ENCODE results near the gene TIAM1. TPM values are rescaled to one million over a fixed set of nuclear protein-coding genes. Genes with fewer than 3 reads are reported as not detected.

The TIAM1 gene
- total RNA-seq, 2 experiments from 2014 or later = 15.0 to 25.1 TPM

DNA sequence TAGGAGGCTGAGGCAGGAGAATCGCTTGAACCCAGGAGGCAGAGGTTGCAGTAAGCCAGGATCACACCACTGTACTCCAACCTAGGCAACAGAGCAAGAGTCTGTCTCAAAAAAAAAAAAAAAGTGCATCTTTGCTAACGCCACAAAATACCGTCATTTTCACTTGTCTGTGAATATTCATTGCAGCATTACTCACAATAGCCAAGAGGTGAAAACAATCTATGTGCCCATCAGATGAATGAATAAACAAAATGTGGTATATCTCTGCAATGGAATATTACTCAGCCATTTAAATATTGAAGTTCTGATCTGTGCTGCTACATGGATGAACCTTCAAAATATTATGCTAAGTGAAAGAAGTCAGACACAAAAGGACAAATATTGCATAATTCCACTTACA is 7.9 kb upstream of the TIAM1 start:
- no peak overlapping the region for H2AFZ ChIP-seq (ENCODE audit: low read length)
- no peaks in the 10 kb centered on the region for H3K36me3 ChIP-seq (ENCODE audit: insufficient read depth, low read length)
- DNase-seq (ENCODE audit: low spot score) = no peak
- H3K79me2 ChIP-seq (ENCODE audit: insufficient read depth, low read depth, low read length) = no peaks in the 10 kb centered on the region
- no peaks in the 10 kb centered on the region; the same call in 1 of the 2 replicates for H4K20me1 ChIP-seq (ENCODE audit: insufficient read depth, low read length)
- no peak overlapping the region for H3K27ac ChIP-seq (ENCODE audit: low read depth, low read length, poor library complexity, severe bottlenecking)
- H3K4me2 ChIP-seq (ENCODE audit: low read length) = no peak overlapping the region
- H3K4me3 ChIP-seq (ENCODE audit: low read depth, low read length, poor library complexity, severe bottlenecking) = no peak overlapping the region
- TF ChIP-seq, protein P1, sequence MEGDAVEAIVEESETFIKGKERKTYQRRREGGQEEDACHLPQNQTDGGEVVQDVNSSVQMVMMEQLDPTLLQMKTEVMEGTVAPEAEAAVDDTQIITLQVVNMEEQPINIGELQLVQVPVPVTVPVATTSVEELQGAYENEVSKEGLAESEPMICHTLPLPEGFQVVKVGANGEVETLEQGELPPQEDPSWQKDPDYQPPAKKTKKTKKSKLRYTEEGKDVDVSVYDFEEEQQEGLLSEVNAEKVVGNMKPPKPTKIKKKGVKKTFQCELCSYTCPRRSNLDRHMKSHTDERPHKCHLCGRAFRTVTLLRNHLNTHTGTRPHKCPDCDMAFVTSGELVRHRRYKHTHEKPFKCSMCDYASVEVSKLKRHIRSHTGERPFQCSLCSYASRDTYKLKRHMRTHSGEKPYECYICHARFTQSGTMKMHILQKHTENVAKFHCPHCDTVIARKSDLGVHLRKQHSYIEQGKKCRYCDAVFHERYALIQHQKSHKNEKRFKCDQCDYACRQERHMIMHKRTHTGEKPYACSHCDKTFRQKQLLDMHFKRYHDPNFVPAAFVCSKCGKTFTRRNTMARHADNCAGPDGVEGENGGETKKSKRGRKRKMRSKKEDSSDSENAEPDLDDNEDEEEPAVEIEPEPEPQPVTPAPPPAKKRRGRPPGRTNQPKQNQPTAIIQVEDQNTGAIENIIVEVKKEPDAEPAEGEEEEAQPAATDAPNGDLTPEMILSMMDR (conservative IDR thresholded peaks at IDR 0.05; ENCODE audit: low read length) = no peak
- TF ChIP-seq EZH2phosphoT487 (IDR thresholded peaks at IDR 0.05; ENCODE audit: borderline replicate concordance, low read depth, low read length) = no peak
- H3K4me1 ChIP-seq (ENCODE audit: insufficient read depth, low read length, poor library complexity, severe bottlenecking) = no peaks in the 10 kb centered on the region
- ChIA-PET CTCF (ENCODE audit: unreplicated experiment) (no interaction called here), POLR2A (interaction anchor here (0.6 to 0.7 kb wide), 2 partner anchors 79 to 948 kb away, joined by 3 to 5 read pairs; no protein-coding TSS in a partner anchor)
- intact Hi-C loops (cut with micrococcal nuclease; ENCODE audit: unreplicated experiment) = no loop called here
- H3K9me2 ChIP-seq (ENCODE audit: insufficient read depth, low read length) = no peaks in the 10 kb centered on the region
- no TSS peak for BruUV-seq (replicated peaks)
- no peaks in the 10 kb centered on the region for H3K9me3 ChIP-seq (ENCODE audit: low read length)

GRCh38 chr21:31351438-31351837 is 7.4 kb upstream of the TIAM1 start:
- ChIA-PET CTCF (ENCODE audit: unreplicated experiment) (no interaction called here), POLR2A (interaction anchor here (0.6 to 0.7 kb wide), 2 partner anchors 79 to 948 kb away, joined by 3 to 5 read pairs; no protein-coding TSS in a partner anchor)
- no peak overlapping the region for H3K4me2 ChIP-seq (ENCODE audit: low read length)
- H3K27ac ChIP-seq (ENCODE audit: low read depth, low read length, poor library complexity, severe bottlenecking) = no peak overlapping the region
- no peaks in the 10 kb centered on the region for H3K79me2 ChIP-seq (ENCODE audit: insufficient read depth, low read depth, low read length)
- no TSS peak for BruUV-seq (replicated peaks)
- DNase-seq (ENCODE audit: low spot score) = no peak
- H4K20me1 ChIP-seq (ENCODE audit: insufficient read depth, low read length) = no peaks in the 10 kb centered on the region; the same call in 1 of the 2 replicates
- no peaks in the 10 kb centered on the region for H3K9me3 ChIP-seq (ENCODE audit: low read length)
- H3K9me2 ChIP-seq (ENCODE audit: insufficient read depth, low read length) = no peaks in the 10 kb centered on the region
- H3K4me1 ChIP-seq (ENCODE audit: insufficient read depth, low read length, poor library complexity, severe bottlenecking) = no peaks in the 10 kb centered on the region
- no peaks in the 10 kb centered on the region for H3K36me3 ChIP-seq (ENCODE audit: insufficient read depth, low read length)
- H2AFZ ChIP-seq (ENCODE audit: low read length) = no peak overlapping the region
- no peak overlapping the region for H3K4me3 ChIP-seq (ENCODE audit: low read depth, low read length, poor library complexity, severe bottlenecking)
- intact Hi-C loops (cut with micrococcal nuclease; ENCODE audit: unreplicated experiment) = no loop called here
- TF ChIP-seq, protein P1 (conservative IDR thresholded peaks at IDR 0.05; ENCODE audit: low read length) = no peak
- no peak for TF ChIP-seq EZH2phosphoT487 (IDR thresholded peaks at IDR 0.05; ENCODE audit: borderline replicate concordance, low read depth, low read length)

DNA sequence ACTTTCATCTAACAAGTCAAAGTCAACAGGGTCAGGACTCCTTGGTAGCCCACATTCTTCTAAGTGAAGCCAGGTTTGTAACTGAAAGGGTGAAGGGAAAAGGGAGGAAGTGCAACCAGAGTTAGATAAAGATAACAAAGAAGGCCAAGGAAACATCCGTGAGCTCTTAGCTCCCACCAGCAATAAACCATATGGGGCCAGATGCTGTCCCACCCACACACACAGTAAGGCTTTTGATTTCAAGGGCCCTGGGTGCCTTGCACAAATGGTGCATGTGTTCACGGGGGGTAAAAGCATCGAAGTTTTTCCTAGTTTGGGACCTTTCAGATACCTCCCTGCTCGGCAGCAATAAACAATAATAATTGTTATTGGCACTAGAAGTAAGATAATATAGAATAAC is 5.1 kb upstream of the TIAM1 start:
- Histone ChIP-seq H3K4me1 (ENCODE audit: insufficient read depth, low read length, poor library complexity, severe bottlenecking) (no peaks in the 10 kb centered on the region), H3K27ac (ENCODE audit: low read depth, low read length, poor library complexity, severe bottlenecking) (no peak overlapping the region), H3K4me3 (ENCODE audit: low read depth, low read length, poor library complexity, severe bottlenecking) (no peak overlapping the region), H2AFZ (ENCODE audit: low read length) (no peak overlapping the region), H3K4me2 (ENCODE audit: low read length) (no peak overlapping the region), H3K9me3 (ENCODE audit: low read length) (no peaks in the 10 kb centered on the region), H3K9me2 (ENCODE audit: insufficient read depth, low read length) (no peaks in the 10 kb centered on the region), H3K79me2 (ENCODE audit: insufficient read depth, low read depth, low read length) (no peaks in the 10 kb centered on the region), H3K36me3 (ENCODE audit: insufficient read depth, low read length) (no peaks in the 10 kb centered on the region), H4K20me1 (ENCODE audit: insufficient read depth, low read length) (no peaks in the 10 kb centered on the region; the same call in 1 of the 2 replicates)
- no peak for DNase-seq (ENCODE audit: low spot score)
- CTCF ChIA-PET (ENCODE audit: unreplicated experiment) = no interaction called here
- intact Hi-C loops (cut with micrococcal nuclease; ENCODE audit: unreplicated experiment) = loop anchor here (10.0 kb wide), 1 partner anchor 206 kb away; no protein-coding TSS in a partner anchor
- BruUV-seq (replicated peaks) = no TSS peak
- POLR2A ChIA-PET = interaction anchor here (0.8 kb wide), 1 partner anchor 17 kb away, joined by 5 read pairs; no protein-coding TSS in a partner anchor
- TF ChIP-seq EZH2phosphoT487 (IDR thresholded peaks at IDR 0.05; ENCODE audit: borderline replicate concordance, low read depth, low read length) = no peak
- TF ChIP-seq, protein P1 (conservative IDR thresholded peaks at IDR 0.05; ENCODE audit: low read length) = no peak
